Cerebellar cortex (tissue), 1 donor: ENCODE data around the gene HIGD1C.

Experiments used
- DNase-seq: peaks from one replicate; pipeline ENCODE4 v3.0.0-alpha.2; 2015; ENCODE audit warnings: low spot score

The HIGD1C gene

DNA sequence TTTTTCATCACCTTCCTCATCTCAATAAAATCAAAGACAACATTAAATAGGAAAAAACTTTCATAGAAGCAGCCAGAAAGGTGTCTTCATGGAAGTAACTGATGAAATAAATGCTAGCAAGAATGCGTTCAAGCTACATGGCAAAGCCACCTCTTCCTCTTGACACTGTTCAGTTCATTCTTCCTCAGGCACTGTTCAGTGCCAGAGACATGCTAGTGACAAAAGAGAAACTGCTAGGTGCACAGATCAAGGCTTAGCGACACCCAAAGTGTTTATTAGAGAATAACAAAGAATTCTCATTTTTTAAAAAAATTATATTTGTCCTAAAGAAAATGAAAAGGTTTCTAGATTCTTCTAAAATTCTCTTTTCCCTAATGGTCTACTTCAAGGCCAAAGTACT, 66.6 kb downstream of the HIGD1C start:
- DNase-seq = no peak

DNA sequence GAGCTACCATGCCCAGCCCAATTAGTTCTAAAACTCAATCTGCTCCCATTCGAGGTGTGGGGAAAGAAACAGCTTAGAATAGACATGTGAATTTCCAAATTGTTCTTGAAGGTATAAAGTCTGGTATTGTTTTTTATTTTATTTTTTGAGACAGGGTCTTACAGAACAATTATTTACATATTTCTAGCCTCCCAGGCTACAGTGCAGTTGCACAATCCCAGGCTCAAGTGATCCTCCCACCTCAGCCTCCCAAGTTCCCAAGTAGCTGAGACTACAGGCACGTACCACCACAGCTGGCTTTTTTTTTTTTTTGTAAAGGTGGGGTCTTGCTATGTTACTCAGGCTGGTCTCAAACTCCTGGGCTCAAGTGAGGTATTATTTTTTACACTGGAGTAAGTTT, 67.6 kb downstream of the HIGD1C start:
- DNase-seq = no peak
